ENCODE results near the gene PNPLA8. TPM values are rescaled to one million over a fixed set of nuclear protein-coding genes. Genes with fewer than 3 reads are reported as not detected.

The PNPLA8 gene
- total and polyA plus RNA-seq, 2 donors from 2014 or later, result 17.7 to 33.9 TPM

- DNase-seq, result peak in 4 of 5 donors; percentile 48 to 76 (median 54)
- Histone ChIP-seq H3K9ac (ENCODE audit: low read length in 3 of 3) (no peak overlapping the region), H3K27ac (ENCODE audit: low read depth in 2 of 2, low read length in 2 of 2) (peak overlapping the region in 1 of 2 donors; percentile 2), H3K4me1 (ENCODE audit: control insufficient read depth in 2 of 3, insufficient read depth in 2 of 3, low read depth in 1 of 3, low read length in 3 of 3) (peaks cover 0 to 11% (median 0%) of the 10 kb centered on the region in 3 donors), H3K9me3 (ENCODE audit: control insufficient read depth in 2 of 3, insufficient read depth in 1 of 3, low read length in 3 of 3) (no peaks in the 10 kb centered on the region), H3K4me3 (ENCODE audit: low read length in 3 of 3) (peak overlapping the region in 2 of 3 donors; percentile 52 to 60), H3K36me3 (ENCODE audit: control insufficient read depth in 2 of 3, insufficient read depth in 3 of 3, low read length in 3 of 3) (no peaks in the 10 kb centered on the region), H3K27me3 (ENCODE audit: control insufficient read depth, insufficient read depth, low read length) (peaks cover 11% of the 10 kb centered on the region)
- FAIRE-seq, result no peak
- intact Hi-C loops (cut with DNase I), result no loop called here
- no peak for TF ChIP-seq CTCF (IDR thresholded peaks at IDR 0.05; ENCODE audit: borderline replicate concordance, extremely low read depth, insufficient read depth)
Observed at GRCh38 chr7:108455551-108455997, 70.4 kb downstream of the PNPLA8 start.

GRCh38 chr7:108454674-108455550 lies 71.0 kb downstream of the PNPLA8 start:
- no peak for TF ChIP-seq CTCF (IDR thresholded peaks at IDR 0.05; ENCODE audit: borderline replicate concordance, extremely low read depth, insufficient read depth)
- H3K4me3 ChIP-seq (ENCODE audit: low read length in 3 of 3), result peak overlapping the region; percentile 28 to 60 (median 42)
- DNase-seq (peak; percentile 49 to 77 (median 71)), FAIRE-seq (no peak)
- no peaks in the 10 kb centered on the region for H3K9me3 ChIP-seq (ENCODE audit: control insufficient read depth in 2 of 3, insufficient read depth in 1 of 3, low read length in 3 of 3)
- intact Hi-C loops (cut with DNase I), result no loop called here
- peaks cover 11% of the 10 kb centered on the region for H3K27me3 ChIP-seq (ENCODE audit: control insufficient read depth, insufficient read depth, low read length)
- H3K9ac ChIP-seq (ENCODE audit: low read length in 3 of 3), result peak overlapping the region in 1 of 3 donors; percentile 13
- peaks cover 0 to 11% (median 0%) of the 10 kb centered on the region in 3 donors for H3K4me1 ChIP-seq (ENCODE audit: control insufficient read depth in 2 of 3, insufficient read depth in 2 of 3, low read depth in 1 of 3, low read length in 3 of 3)
- no peaks in the 10 kb centered on the region for H3K36me3 ChIP-seq (ENCODE audit: control insufficient read depth in 2 of 3, insufficient read depth in 3 of 3, low read length in 3 of 3)
- H3K27ac ChIP-seq (ENCODE audit: low read depth in 2 of 2, low read length in 2 of 2), result no peak overlapping the region

GRCh38 chr7:108454317-108454673 lies 71.6 kb downstream of the PNPLA8 start:
- H3K4me3 ChIP-seq (ENCODE audit: low read length in 3 of 3), result peak overlapping the region; percentile 28 to 60 (median 42)
- peak overlapping the region in 1 of 3 donors; percentile 13 for H3K9ac ChIP-seq (ENCODE audit: low read length in 3 of 3)
- no peaks in the 10 kb centered on the region for H3K9me3 ChIP-seq (ENCODE audit: control insufficient read depth in 2 of 3, insufficient read depth in 1 of 3, low read length in 3 of 3)
- no peaks in the 10 kb centered on the region for H3K36me3 ChIP-seq (ENCODE audit: control insufficient read depth in 2 of 3, insufficient read depth in 3 of 3, low read length in 3 of 3)
- intact Hi-C loops (cut with DNase I), result no loop called here
- no peak overlapping the region for H3K27ac ChIP-seq (ENCODE audit: low read depth in 2 of 2, low read length in 2 of 2)
- peaks cover 11% of the 10 kb centered on the region for H3K27me3 ChIP-seq (ENCODE audit: control insufficient read depth, insufficient read depth, low read length)
- H3K4me1 ChIP-seq (ENCODE audit: control insufficient read depth in 2 of 3, insufficient read depth in 2 of 3, low read depth in 1 of 3, low read length in 3 of 3), result peaks cover 0 to 11% (median 0%) of the 10 kb centered on the region in 3 donors
- TF ChIP-seq CTCF (IDR thresholded peaks at IDR 0.05; ENCODE audit: borderline replicate concordance, extremely low read depth, insufficient read depth), result no peak
- no peak for FAIRE-seq
- DNase-seq, result no peak

Data from kidney (tissue), 14 donors.